OCI-LY7 (cell line): ENCODE measurements around the gene DYNLT5. TPM values are rescaled to one million over a fixed set of nuclear protein-coding genes. Genes with fewer than 3 reads are reported as not detected.

Source experiments
- BruUV-seq: library from RNA; stranded (reverse); fragments of 400-500 nt; replicated peaks from 2 replicates; lab custom pipeline; 2021; lab: Mats Ljungman, UMichigan
- CTCF ChIA-PET: fragments of 300-600 bp; sonication (Branson Sonifier 250); formaldehyde crosslinking; loops from one replicate; lab custom pipeline; 2022; ENCODE audit warnings: antibody characterized with exemption; ENCODE audit not compliant: unreplicated experiment; lab: Charles Lee
- POLR2A ChIA-PET: fragments of 300-600 bp; sonication (Branson Sonifier 250); formaldehyde crosslinking; loops from one replicate; lab custom pipeline; 2022; ENCODE audit warnings: antibody characterized with exemption; lab: Charles Lee
- DNase-seq: peaks from one replicate; pipeline ENCODE4 v3.0.0-alpha.2; 2015; ENCODE audit warnings: low spot score
- H2AFZ ChIP-seq: fragments of 200-600 bp; sonication (generic), shearing (Covaris generic); 2 replicates; pipeline ENCODE4 v1.6.1; 2014; ENCODE audit warnings: mild to moderate bottlenecking, antibody characterized with exemption, low read length, moderate library complexity
- H3K27ac ChIP-seq: fragments of 200-600 bp; sonication (generic); 2 replicates; pipeline ENCODE4 v1.5.1; 2014; ENCODE audit warnings: mixed run types, low read depth, mild to moderate bottlenecking, moderate library complexity, low read length, inconsistent platforms; ENCODE audit not compliant: poor library complexity, severe bottlenecking
- H3K36me3 ChIP-seq: fragments of 200-600 bp; sonication (generic); 2 replicates; pipeline ENCODE4 v1.6.1; 2014; ENCODE audit warnings: mild to moderate bottlenecking, antibody characterized with exemption, low read length, moderate library complexity, mixed read lengths; ENCODE audit not compliant: insufficient read depth
- H3K4me1 ChIP-seq: fragments of 200-600 bp; sonication (generic); 2 replicates; pipeline ENCODE4 v1.5.1; 2014; ENCODE audit warnings: mild to moderate bottlenecking, low read length; ENCODE audit not compliant: insufficient read depth, poor library complexity, severe bottlenecking
- H3K4me2 ChIP-seq: fragments of 200-600 bp; sonication (generic); 2 replicates; pipeline ENCODE4 v1.6.1; 2014; ENCODE audit warnings: mild to moderate bottlenecking, low read length
- H3K4me3 ChIP-seq: fragments of 200-600 bp; sonication (generic); 2 replicates; pipeline ENCODE4 v1.5.1; 2014; ENCODE audit warnings: mild to moderate bottlenecking, low read depth, low read length; ENCODE audit not compliant: poor library complexity, severe bottlenecking
- H3K79me2 ChIP-seq: fragments of 200-600 bp; sonication (generic); 2 replicates; pipeline ENCODE4 v1.6.1; 2016; ENCODE audit warnings: low read depth, mild to moderate bottlenecking, low read length, moderate library complexity, mixed read lengths; ENCODE audit not compliant: insufficient read depth
- H3K9me2 ChIP-seq: fragments of 200-600 bp; sonication (generic); 2 replicates; pipeline ENCODE4 v1.6.1; 2016; ENCODE audit warnings: mild to moderate bottlenecking, low read length, mixed read lengths; ENCODE audit not compliant: insufficient read depth
- H3K9me3 ChIP-seq: fragments of 200-600 bp; sonication (generic); 2 replicates; pipeline ENCODE4 v1.6.1; 2014; ENCODE audit warnings: mild to moderate bottlenecking, mixed run types, low read length, mixed read lengths
- H4K20me1 ChIP-seq: fragments of 200-600 bp; sonication (generic); 2 replicates; pipeline ENCODE4 v1.6.1; 2014; ENCODE audit warnings: mild to moderate bottlenecking, antibody characterized with exemption, low read length, moderate library complexity, mixed read lengths; ENCODE audit not compliant: insufficient read depth
- CTCF ChIP-seq: fragments of 200-600 bp; sonication (generic); conservative IDR thresholded peaks from 2 replicates; pipeline ENCODE4 v1.5.1; 2014; ENCODE audit warnings: mild to moderate bottlenecking, antibody characterized with exemption, low read length, moderate library complexity, mixed read lengths
- EZH2phosphoT487 ChIP-seq: fragments of 200-600 bp; sonication (generic); IDR thresholded peaks from 2 replicates; pipeline ENCODE4 v1.6.1; 2018; ENCODE audit warnings: low read depth, borderline replicate concordance, mild to moderate bottlenecking, mixed run types, antibody characterized with exemption, low read length, moderate library complexity, mixed read lengths
- intact Hi-C: fragments of 100-400 bp; cut with micrococcal nuclease; formaldehyde crosslinking; loops from one replicate; pipeline ENCODE4 v1.10.0; 2022; ENCODE audit not compliant: unreplicated experiment
- total RNA-seq, 2 experiments: library from RNA; depleted of rRNA in 1 of 2; stranded (reverse); fragments of >200 nt in 1 of 2; shearing (Covaris generic) in 1 of 2; gene quantifications; 2 replicates each; pipeline ENCODE4 v1.2.3, GENCODE V29; 2014 to 2022

The DYNLT5 gene
- total RNA-seq, 2 experiments from 2014 or later, result 0.66 TPM; not detected in 1

GRCh38 chr1:66757722-66758240 is 5.5 kb downstream of the DYNLT5 start:
- H3K9me2 ChIP-seq, result no peaks in the 10 kb centered on the region

GRCh38 chr1:66758241-66758755 is 6.0 kb downstream of the DYNLT5 start:
- no TSS peak for BruUV-seq
- H3K27ac ChIP-seq, result peak overlapping the region; percentile 83
- no peaks in the 10 kb centered on the region for H3K9me2 ChIP-seq
- DNase-seq, result peak; percentile 87
- peaks cover 12% of the 10 kb centered on the region; the same call in 1 of the 2 replicates for H3K9me3 ChIP-seq
- POLR2A ChIA-PET, result interaction anchor here (0.5 to 4.6 kb wide), 24 partner anchors 9 to 1742 kb away, joined by 3 to 22 read pairs (median 4); partner anchors contain the start of genes DNAI4 and MIER1
- no peaks in the 10 kb centered on the region for H4K20me1 ChIP-seq
- intact Hi-C loops, result no loop called here
- peak overlapping the region; percentile 45 for H3K4me3 ChIP-seq
- peak overlapping the region; percentile 71 for H3K4me2 ChIP-seq
- H3K4me1 ChIP-seq, result peaks cover 38% of the 10 kb centered on the region
- H2AFZ ChIP-seq, result peak overlapping the region; percentile 81
- no peak for TF ChIP-seq EZH2phosphoT487
- TF ChIP-seq CTCF, result no peak
- H3K79me2 ChIP-seq, result no peaks in the 10 kb centered on the region
- CTCF ChIA-PET, result interaction anchor here (0.6 kb wide), 1 partner anchor 391 kb away, joined by 5 read pairs; no protein-coding TSS in a partner anchor
- peaks cover 3% of the 10 kb centered on the region; the same call in 1 of the 2 replicates for H3K36me3 ChIP-seq

More at GRCh38 chr1:66757722-66758240, 5.5 kb downstream of the DYNLT5 start:
- DNase-seq, result no peak
- BruUV-seq, result no TSS peak
- CTCF ChIA-PET, result interaction anchor here (0.6 kb wide), 1 partner anchor 392 kb away, joined by 5 read pairs; no protein-coding TSS in a partner anchor
- peaks cover 3% of the 10 kb centered on the region; the same call in 1 of the 2 replicates for H3K36me3 ChIP-seq
- H2AFZ ChIP-seq, result peak overlapping the region; percentile 81
- no peaks in the 10 kb centered on the region for H4K20me1 ChIP-seq
- intact Hi-C loops, result no loop called here
- no peaks in the 10 kb centered on the region for H3K79me2 ChIP-seq
- TF ChIP-seq CTCF, result no peak
- no peak for TF ChIP-seq EZH2phosphoT487
- peak overlapping the region; percentile 71 for H3K4me2 ChIP-seq
- POLR2A ChIA-PET, result interaction anchor here (0.7 to 4.6 kb wide), 24 partner anchors 9 to 675 kb away, joined by 3 to 22 read pairs (median 4); partner anchors contain the start of genes DNAI4 and MIER1
- H3K27ac ChIP-seq, result peak overlapping the region; percentile 83
- H3K4me1 ChIP-seq, result peaks cover 38% of the 10 kb centered on the region
- H3K9me3 ChIP-seq, result peaks cover 7% of the 10 kb centered on the region; the same call in 1 of the 2 replicates
- H3K4me3 ChIP-seq, result peak overlapping the region; percentile 45
